IMR-90 (cell line): ENCODE results near the gene SOX21. TPM values are rescaled to one million over a fixed set of nuclear protein-coding genes. Genes with fewer than 3 reads are reported as not detected.

Experiments
- ATAC-seq: fragments of 200-7000 bp; cut with Tn5 transposase; 2 replicates; pipeline ENCODE4 v1.9.1; 2020; ENCODE audit warnings: low read depth, mild to moderate bottlenecking, moderate library complexity
- BruUV-seq: library from RNA; stranded (reverse); fragments of 400-500 nt; replicated peaks from 2 replicates; lab custom pipeline; 2021; lab: Mats Ljungman, UMichigan
- CTCF ChIA-PET: fragments of 300-600 bp; formaldehyde crosslinking; extraction: SDS; loops from one replicate; lab custom pipeline; 2021; ENCODE audit warnings: antibody characterized with exemption; lab: Yijun Ruan, JAX
- POLR2A ChIA-PET: fragments of 300-600 bp; sonication (Branson Sonifier 250); formaldehyde crosslinking; loops from one replicate; lab custom pipeline; 2022; ENCODE audit warnings: antibody characterized with exemption; ENCODE audit not compliant: unreplicated experiment; lab: Charles Lee
- DNase-seq: peaks from one replicate; pipeline ENCODE4 v3.0.0; 2013
- H2AFZ ChIP-seq: replicated peaks from 2 replicates; pipeline ENCODE3; 2013; ENCODE audit warnings: low read length, mild to moderate bottlenecking; ENCODE audit not compliant: poor library complexity
- H2AK5ac ChIP-seq: 2 replicates; pipeline ENCODE4 v1.6.1; 2013; ENCODE audit warnings: low read depth, low read length, inconsistent platforms
- H2AK9ac ChIP-seq: replicated peaks from 2 replicates; pipeline ENCODE3; 2013; ENCODE audit warnings: mild to moderate bottlenecking, low read depth, low read length, moderate library complexity; ENCODE audit not compliant: poor library complexity
- H2BK120ac ChIP-seq: 2 replicates; pipeline ENCODE4 v1.6.1; 2013; ENCODE audit warnings: low read depth, low read length, inconsistent platforms
- H2BK15ac ChIP-seq: 3 replicates; pipeline ENCODE4 v1.6.1; 2013; ENCODE audit warnings: low read depth, low read length, inconsistent platforms
- H2BK20ac ChIP-seq: 2 replicates; pipeline ENCODE4 v1.6.1; 2013; ENCODE audit warnings: low read depth, mild to moderate bottlenecking, inconsistent platforms, low read length, moderate library complexity
- H2BK5ac ChIP-seq: 2 replicates; pipeline ENCODE4 v1.6.1; 2013; ENCODE audit warnings: mild to moderate bottlenecking, low read depth, low read length, inconsistent platforms; ENCODE audit not compliant: poor library complexity, severe bottlenecking
- H3K14ac ChIP-seq: replicated peaks from 2 replicates; pipeline ENCODE4 v1.6.1; 2013; ENCODE audit warnings: low read depth, low read length, inconsistent platforms
- H3K18ac ChIP-seq: 2 replicates; pipeline ENCODE4 v1.6.1; 2013; ENCODE audit warnings: low read depth, low read length, control low read depth
- H3K23ac ChIP-seq: 2 replicates; pipeline ENCODE4 v1.6.1; 2013; ENCODE audit warnings: low read depth, low read length, inconsistent platforms
- H3K27ac ChIP-seq: 2 replicates; pipeline ENCODE4 v1.5.1; 2013; ENCODE audit warnings: mild to moderate bottlenecking, control low read depth, low read length; ENCODE audit not compliant: insufficient read depth
- H3K27me3 ChIP-seq: 2 replicates; pipeline ENCODE4 v1.6.1; 2013; ENCODE audit warnings: low read length; ENCODE audit not compliant: control insufficient read depth, insufficient read depth
- H3K36me3 ChIP-seq: 2 replicates; pipeline ENCODE4 v1.6.1; 2013; ENCODE audit warnings: low read length, mixed read lengths; ENCODE audit not compliant: control insufficient read depth, insufficient read depth
- H3K4ac ChIP-seq: 2 replicates; pipeline ENCODE4 v1.6.1; 2013; ENCODE audit warnings: low read depth, low read length, inconsistent platforms
- H3K4me1 ChIP-seq: 2 replicates; pipeline ENCODE4 v1.6.1; 2013; ENCODE audit warnings: low read length, mixed read lengths; ENCODE audit not compliant: control insufficient read depth, insufficient read depth
- H3K4me2 ChIP-seq: 2 replicates; pipeline ENCODE4 v1.6.1; 2013; ENCODE audit warnings: low read depth, mild to moderate bottlenecking, control low read depth, low read length, moderate library complexity
- H3K4me3 ChIP-seq: 2 replicates; pipeline ENCODE4 v1.5.1; 2013; ENCODE audit warnings: low read depth, mild to moderate bottlenecking, control low read depth, low read length, moderate library complexity; ENCODE audit not compliant: insufficient read depth
- H3K56ac ChIP-seq: 2 replicates; pipeline ENCODE4 v1.6.1; 2013; ENCODE audit warnings: low read length, inconsistent platforms; ENCODE audit not compliant: insufficient read depth; ENCODE audit errors: extremely low read depth
- H3K79me1 ChIP-seq, 2 experiments: 2 replicates each; pipeline ENCODE4 v1.6.1; 2013; ENCODE audit warnings: low read length in 2 of 2, inconsistent platforms in 1 of 2, low read depth in 1 of 2
- H3K9ac ChIP-seq: 2 replicates; pipeline ENCODE4 v1.6.1; 2013; ENCODE audit warnings: low read depth, low read length, control low read depth
- H3K9me1 ChIP-seq: 2 replicates; pipeline ENCODE4 v1.6.1; 2013; ENCODE audit warnings: low read length, inconsistent platforms; ENCODE audit not compliant: insufficient read depth
- H3K9me3 ChIP-seq: 2 replicates; pipeline ENCODE4 v1.6.1; 2013; ENCODE audit warnings: low read length; ENCODE audit not compliant: control insufficient read depth, insufficient read depth
- H4K20me1 ChIP-seq: 2 replicates; pipeline ENCODE4 v1.6.1; 2013; ENCODE audit warnings: low read length, inconsistent platforms; ENCODE audit not compliant: insufficient read depth
- H4K5ac ChIP-seq: 2 replicates; pipeline ENCODE4 v1.6.1; 2013; ENCODE audit warnings: mild to moderate bottlenecking, low read depth, low read length, control low read depth
- H4K8ac ChIP-seq, 2 experiments: 2 replicates each; pipeline ENCODE4 v1.6.1; 2013; ENCODE audit warnings: low read depth in 2 of 2, low read length in 2 of 2, control low read depth in 1 of 2, inconsistent platforms in 1 of 2
- H4K91ac ChIP-seq: 2 replicates; pipeline ENCODE4 v1.6.1; 2013; ENCODE audit warnings: low read depth, low read length, inconsistent platforms; ENCODE audit not compliant: insufficient read depth
- BHLHE40 ChIP-seq: fragments of 150-350 bp; IDR thresholded peaks from 2 replicates; pipeline ENCODE4 v1.6.1; 2016; ENCODE audit warnings: mild to moderate bottlenecking, low read depth, low read length
- CEBPB ChIP-seq: IDR thresholded peaks from 2 replicates; pipeline ENCODE4 v1.6.1; 2012; ENCODE audit warnings: low read depth, low read length, improper control_type of control experiment
- CHD1 ChIP-seq: IDR thresholded peaks from 2 replicates; pipeline ENCODE4 v1.6.1; 2012; ENCODE audit warnings: low read depth, low read length, improper control_type of control experiment
- FOS ChIP-seq: fragments of 150-350 bp; IDR thresholded peaks from 2 replicates; pipeline ENCODE4 v1.6.1; 2016; ENCODE audit warnings: low read depth, low read length
- MAFK ChIP-seq: IDR thresholded peaks from 2 replicates; pipeline ENCODE4 v1.6.1; 2012; ENCODE audit warnings: low read depth, low read length, improper control_type of control experiment
- MAZ ChIP-seq: IDR thresholded peaks from 2 replicates; pipeline ENCODE4 v1.6.1; 2012; ENCODE audit warnings: low read depth, mild to moderate bottlenecking, low read length, improper control_type of control experiment, moderate library complexity, borderline replicate concordance
- MXI1 ChIP-seq: IDR thresholded peaks from 2 replicates; pipeline ENCODE4 v1.6.1; 2012; ENCODE audit warnings: low read depth, mild to moderate bottlenecking, low read length, moderate library complexity, borderline replicate concordance
- NFE2L2 ChIP-seq: fragments of 150-350 bp; IDR thresholded peaks from 2 replicates; pipeline ENCODE4 v1.6.1; 2016; ENCODE audit warnings: low read depth, mild to moderate bottlenecking, low read length
- POLR2A ChIP-seq: IDR thresholded peaks from 2 replicates; pipeline ENCODE4 v1.6.1; 2012; ENCODE audit warnings: mild to moderate bottlenecking, low read depth, low read length
- RAD21 ChIP-seq: IDR thresholded peaks from 2 replicates; pipeline ENCODE4 v1.6.1; 2012; ENCODE audit warnings: low read length, improper control_type of control experiment
- RCOR1 ChIP-seq: IDR thresholded peaks from 2 replicates; pipeline ENCODE4 v1.6.1; 2012; ENCODE audit warnings: mild to moderate bottlenecking, low read length, improper control_type of control experiment; ENCODE audit not compliant: insufficient replicate concordance
- RFX5 ChIP-seq: IDR thresholded peaks from 2 replicates; pipeline ENCODE4 v1.8.0; 2012; ENCODE audit warnings: low read depth, mild to moderate bottlenecking, low read length, moderate library complexity
- SMC3 ChIP-seq: fragments of 150-350 bp; IDR thresholded peaks from 2 replicates; pipeline ENCODE4 v1.6.1; 2016; ENCODE audit warnings: low read depth, mild to moderate bottlenecking, antibody characterized with exemption, low read length, moderate library complexity
- USF2 ChIP-seq: fragments of 150-350 bp; IDR thresholded peaks from 2 replicates; pipeline ENCODE4 v1.6.1; 2017; ENCODE audit warnings: mild to moderate bottlenecking, antibody characterized with exemption, low read length, low read depth
- WGBS, 2 experiments: methylation state at CpG; one replicate each; pipeline versions ENCODE4 v1.1.5 to v1.1.7; 2013; ENCODE audit warnings: missing lambda C conversion rate in 2 of 2; ENCODE audit not compliant: insufficient read length in 1 of 2; ENCODE audit errors: extremely low coverage in 2 of 2; 5-methylcytosine and 5-hydroxymethylcytosine counted together
- dilution Hi-C: fragments of 300-500 bp; cut with HindIII; formaldehyde crosslinking; loops from one replicate; pipeline ENCODE4 v1.14.3; 2018; ENCODE audit warnings: low sequenced_read_pairs; ENCODE audit not compliant: unreplicated experiment
- in situ Hi-C: fragments of 300-500 bp; cut with MboI; formaldehyde crosslinking; loops from 3 replicates; pipeline ENCODE4 v1.14.3; 2019; ENCODE audit warnings: low sequenced_read_pairs, inconsistent platforms, mixed read lengths
- intact Hi-C: fragments of 100-400 bp; cut with micrococcal nuclease; formaldehyde crosslinking; loops from 2 replicates; pipeline ENCODE4 v1.10.0; 2022
- polyA plus RNA-seq, 3 experiments: library from polyadenylated mRNA; depleted of rRNA; stranded (reverse); fragments of >200 nt; gene quantifications; 2 replicates each; pipeline ENCODE4 v1.2.3, GENCODE V29; 2012; ENCODE audit warnings: low replicate concordance in 1 of 3
- total RNA-seq: library from RNA; depleted of rRNA; stranded (reverse); fragments of >200 nt; gene quantifications from 2 replicates; pipeline ENCODE4 v1.2.3, GENCODE V29; 2012
- TF ChIP-seq, protein P1 (sequence below): conservative IDR thresholded peaks from 2 replicates; pipeline ENCODE4 v1.5.1; 2012; ENCODE audit warnings: mild to moderate bottlenecking, low read depth, low read length, improper control_type of control experiment
- TF ChIP-seq, protein P2 (sequence below): fragments of 150-350 bp; IDR thresholded peaks from 2 replicates; pipeline ENCODE4 v1.6.1; 2016; ENCODE audit warnings: low read depth, mild to moderate bottlenecking, low read length, moderate library complexity, borderline replicate concordance

SOX21 gene
- total and polyA plus RNA-seq, 2 of the 4 experiments (the other 2 are of a cell fraction), result not detected

DNA sequence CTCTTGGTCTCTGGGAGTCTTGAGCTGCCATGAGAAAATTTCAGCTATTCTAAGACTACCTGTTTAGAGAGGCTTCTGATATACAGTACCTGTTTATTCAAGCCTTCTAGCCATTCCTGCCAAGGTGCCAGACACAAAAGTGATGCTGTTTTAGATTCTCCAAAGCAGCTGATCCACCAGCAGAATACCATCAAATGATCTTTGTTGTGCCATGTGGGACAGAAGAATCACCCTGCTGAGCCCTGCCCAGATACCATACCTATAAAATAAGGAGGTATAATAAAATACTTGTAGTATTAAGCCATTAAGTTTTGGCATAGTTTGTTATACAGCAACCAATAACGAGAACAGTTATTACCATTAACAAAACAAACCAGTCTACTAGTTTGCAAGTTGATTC is 14.1 kb upstream of the SOX21 start:
- H3K4me3 ChIP-seq, result no peak overlapping the region
- H4K5ac ChIP-seq, result no peak overlapping the region
- no peak overlapping the region for H2BK5ac ChIP-seq
- intact Hi-C loops, result no loop called here
- H4K8ac ChIP-seq, result no peak overlapping the region
- no TSS peak for BruUV-seq
- H3K23ac ChIP-seq, result no peak overlapping the region
- dilution Hi-C loops, result no loop called here
- H3K9me3 ChIP-seq, result no peaks in the 10 kb centered on the region
- H3K4me2 ChIP-seq, result no peak overlapping the region
- H3K9me1 ChIP-seq, result no peaks in the 10 kb centered on the region
- H3K9ac ChIP-seq, result no peak overlapping the region
- POLR2A ChIA-PET, result no interaction called here
- peaks cover 3% of the 10 kb centered on the region; the same call in 1 of the 2 replicates for H3K27me3 ChIP-seq
- no peak overlapping the region for H3K14ac ChIP-seq
- H2AK5ac ChIP-seq, result no peak overlapping the region
- CTCF ChIA-PET, result interaction anchor here (0.6 kb wide), 1 partner anchor 264 kb away, joined by 3 read pairs; no protein-coding TSS in a partner anchor
- no peaks in the 10 kb centered on the region for H3K36me3 ChIP-seq
- no peak overlapping the region for H3K56ac ChIP-seq
- H2BK120ac ChIP-seq, result no peak overlapping the region
- no peak overlapping the region for H2BK20ac ChIP-seq
- no peak for TF ChIP-seq MXI1
- no peak for TF ChIP-seq NFE2L2
- TF ChIP-seq CEBPB, result no peak
- TF ChIP-seq, protein P1, sequence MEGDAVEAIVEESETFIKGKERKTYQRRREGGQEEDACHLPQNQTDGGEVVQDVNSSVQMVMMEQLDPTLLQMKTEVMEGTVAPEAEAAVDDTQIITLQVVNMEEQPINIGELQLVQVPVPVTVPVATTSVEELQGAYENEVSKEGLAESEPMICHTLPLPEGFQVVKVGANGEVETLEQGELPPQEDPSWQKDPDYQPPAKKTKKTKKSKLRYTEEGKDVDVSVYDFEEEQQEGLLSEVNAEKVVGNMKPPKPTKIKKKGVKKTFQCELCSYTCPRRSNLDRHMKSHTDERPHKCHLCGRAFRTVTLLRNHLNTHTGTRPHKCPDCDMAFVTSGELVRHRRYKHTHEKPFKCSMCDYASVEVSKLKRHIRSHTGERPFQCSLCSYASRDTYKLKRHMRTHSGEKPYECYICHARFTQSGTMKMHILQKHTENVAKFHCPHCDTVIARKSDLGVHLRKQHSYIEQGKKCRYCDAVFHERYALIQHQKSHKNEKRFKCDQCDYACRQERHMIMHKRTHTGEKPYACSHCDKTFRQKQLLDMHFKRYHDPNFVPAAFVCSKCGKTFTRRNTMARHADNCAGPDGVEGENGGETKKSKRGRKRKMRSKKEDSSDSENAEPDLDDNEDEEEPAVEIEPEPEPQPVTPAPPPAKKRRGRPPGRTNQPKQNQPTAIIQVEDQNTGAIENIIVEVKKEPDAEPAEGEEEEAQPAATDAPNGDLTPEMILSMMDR, result no peak
- no peak for TF ChIP-seq USF2
- TF ChIP-seq, protein P2, sequence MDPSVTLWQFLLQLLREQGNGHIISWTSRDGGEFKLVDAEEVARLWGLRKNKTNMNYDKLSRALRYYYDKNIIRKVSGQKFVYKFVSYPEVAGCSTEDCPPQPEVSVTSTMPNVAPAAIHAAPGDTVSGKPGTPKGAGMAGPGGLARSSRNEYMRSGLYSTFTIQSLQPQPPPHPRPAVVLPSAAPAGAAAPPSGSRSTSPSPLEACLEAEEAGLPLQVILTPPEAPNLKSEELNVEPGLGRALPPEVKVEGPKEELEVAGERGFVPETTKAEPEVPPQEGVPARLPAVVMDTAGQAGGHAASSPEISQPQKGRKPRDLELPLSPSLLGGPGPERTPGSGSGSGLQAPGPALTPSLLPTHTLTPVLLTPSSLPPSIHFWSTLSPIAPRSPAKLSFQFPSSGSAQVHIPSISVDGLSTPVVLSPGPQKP, result no peak
- TF ChIP-seq FOS, result no peak
- no peak for TF ChIP-seq RCOR1
- TF ChIP-seq POLR2A, result no peak
- no peak for TF ChIP-seq MAZ
- TF ChIP-seq BHLHE40, result no peak
- TF ChIP-seq SMC3, result no peak
- TF ChIP-seq RAD21, result no peak
- no peak for TF ChIP-seq RFX5
- TF ChIP-seq MAFK, result no peak
- no peak for TF ChIP-seq CHD1
- DNase-seq, result no peak
- H3K4ac ChIP-seq, result no peak overlapping the region
- no peak overlapping the region for H2AFZ ChIP-seq
- no peak overlapping the region for H2AK9ac ChIP-seq
- no peak overlapping the region for H3K18ac ChIP-seq
- ATAC-seq, result no peak
- no peaks in the 10 kb centered on the region for H3K4me1 ChIP-seq
- no CpG with 5 or more reads among the region's 1 CpG for WGBS, 2 experiments
- in situ Hi-C loops, result no loop called here
- no peak overlapping the region for H4K91ac ChIP-seq
- no peak overlapping the region for H2BK15ac ChIP-seq
- H4K20me1 ChIP-seq, result no peaks in the 10 kb centered on the region
- H3K27ac ChIP-seq, result no peak overlapping the region
- no peaks in the 10 kb centered on the region for H3K79me1 ChIP-seq
